NT2/D1 (cell line): ENCODE results near the gene FARP1.

ENCODE experiments used
- DNase-seq: peaks from one replicate; pipeline ENCODE4 v3.0.0-alpha.2; 2011; ENCODE audit warnings: low read depth, low spot score
- H3K27me3 ChIP-seq: 2 replicates; pipeline ENCODE4 v1.6.0; 2011; ENCODE audit warnings: mild to moderate bottlenecking; ENCODE audit not compliant: insufficient read length, insufficient read depth
- H3K36me3 ChIP-seq: 2 replicates; pipeline ENCODE4 v1.6.1; 2011; ENCODE audit warnings: mild to moderate bottlenecking, low read length, mixed read lengths; ENCODE audit not compliant: insufficient read depth, insufficient read length
- H3K4me1 ChIP-seq: 2 replicates; pipeline ENCODE4 v1.5.1; 2011; ENCODE audit not compliant: insufficient read depth, insufficient read length
- H3K4me3 ChIP-seq: 2 replicates; pipeline ENCODE4 v1.5.1; 2011; ENCODE audit warnings: low read depth; ENCODE audit not compliant: insufficient read length
- H3K9ac ChIP-seq: 2 replicates; pipeline ENCODE4 v1.6.0; 2011; ENCODE audit warnings: low read depth; ENCODE audit not compliant: insufficient read length
- H3K9me3 ChIP-seq: 2 replicates; pipeline ENCODE4 v1.5.1; 2011; ENCODE audit warnings: mild to moderate bottlenecking, low read length; ENCODE audit not compliant: insufficient read depth
- SUZ12 ChIP-seq: IDR thresholded peaks from 2 replicates; pipeline ENCODE4 v1.6.1; 2011; ENCODE audit not compliant: insufficient read length, insufficient read depth; ENCODE audit errors: extremely low read depth
- YY1 ChIP-seq: IDR thresholded peaks from 2 replicates; pipeline ENCODE4 v1.6.1; 2011; ENCODE audit not compliant: insufficient read length, insufficient read depth
- ZNF274 ChIP-seq: IDR thresholded peaks from 2 replicates; pipeline ENCODE4 v1.6.1; 2011; ENCODE audit warnings: mild to moderate bottlenecking, low read depth, low read length

FARP1 gene

DNA sequence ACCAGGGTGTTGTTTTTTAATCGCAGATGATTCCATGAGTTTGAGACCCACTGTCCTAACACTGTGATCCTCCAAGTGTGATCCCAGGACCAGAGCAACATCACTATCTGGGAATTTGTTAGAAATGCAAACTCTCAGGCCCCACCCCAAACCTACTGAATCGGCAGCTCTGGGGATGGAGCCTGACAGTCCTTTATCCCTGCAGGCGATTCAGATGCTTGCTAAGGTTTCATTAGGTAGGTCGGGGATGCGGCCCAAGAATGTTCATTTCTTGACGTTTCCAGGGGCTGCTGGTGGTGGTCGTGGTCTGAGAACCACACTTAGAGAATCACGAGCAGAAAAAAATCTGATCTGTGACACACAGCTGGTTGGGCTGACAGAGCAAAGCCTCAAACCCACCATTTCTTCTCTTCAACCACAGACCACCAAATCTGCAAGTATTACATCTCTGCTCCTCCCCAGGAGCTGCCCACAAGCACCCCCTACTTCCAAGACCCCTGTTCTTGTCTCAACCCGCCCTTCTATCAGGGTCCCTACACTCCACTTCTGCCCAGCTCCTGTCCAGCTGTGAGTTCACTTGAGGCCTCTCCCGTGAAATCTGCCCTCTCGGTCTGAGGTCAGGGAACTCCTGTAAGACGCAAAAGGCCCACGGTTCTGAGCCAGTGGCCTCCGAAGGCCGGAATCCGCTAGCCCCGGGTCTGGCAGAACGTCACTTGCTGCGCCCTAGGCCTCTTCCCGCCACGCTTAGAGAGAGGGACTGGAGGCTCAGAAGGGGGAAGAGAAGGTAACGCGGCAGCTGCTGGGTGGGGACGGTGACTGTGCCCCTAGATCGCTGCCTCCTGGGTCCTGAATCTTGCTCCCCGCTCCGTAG, 1.1 kb upstream of the FARP1 start:
- Histone ChIP-seq H3K36me3 (no peaks in the 10 kb centered on the region), H3K9ac (peak overlapping the region; percentile 76), H3K4me1 (peaks cover 4% of the 10 kb centered on the region), H3K4me3 (peak overlapping the region; percentile 50), H3K27me3 (peaks cover 19% of the 10 kb centered on the region), H3K9me3 (no peaks in the 10 kb centered on the region)
- no peak for TF ChIP-seq SUZ12
- no peak for TF ChIP-seq ZNF274
- TF ChIP-seq YY1 = no peak
- DNase-seq = no peak

DNA sequence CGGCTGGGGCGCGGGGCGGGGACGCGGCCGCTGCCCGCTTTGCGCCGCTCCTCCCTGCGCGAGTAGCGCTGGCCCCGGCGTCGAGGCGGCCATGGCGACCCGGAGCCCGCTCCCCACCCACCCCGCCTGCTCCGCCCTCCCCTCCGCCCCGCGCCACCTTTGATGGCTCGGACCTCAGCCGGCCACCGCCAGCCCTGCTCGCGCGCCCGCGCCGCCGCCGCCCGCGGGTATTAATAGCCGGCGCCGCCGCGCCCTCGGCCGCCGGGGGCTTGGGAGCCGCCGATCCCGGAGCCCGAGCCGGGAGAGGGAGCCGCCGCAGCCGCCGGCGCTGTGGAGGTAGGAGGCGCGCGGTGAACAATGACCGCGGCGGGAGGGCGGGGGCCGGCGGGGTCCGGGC, 261 bp downstream of the FARP1 start:
- Histone ChIP-seq H3K4me3 (peak overlapping the region; percentile 57), H3K9ac (peak overlapping the region; percentile 80)

DNA sequence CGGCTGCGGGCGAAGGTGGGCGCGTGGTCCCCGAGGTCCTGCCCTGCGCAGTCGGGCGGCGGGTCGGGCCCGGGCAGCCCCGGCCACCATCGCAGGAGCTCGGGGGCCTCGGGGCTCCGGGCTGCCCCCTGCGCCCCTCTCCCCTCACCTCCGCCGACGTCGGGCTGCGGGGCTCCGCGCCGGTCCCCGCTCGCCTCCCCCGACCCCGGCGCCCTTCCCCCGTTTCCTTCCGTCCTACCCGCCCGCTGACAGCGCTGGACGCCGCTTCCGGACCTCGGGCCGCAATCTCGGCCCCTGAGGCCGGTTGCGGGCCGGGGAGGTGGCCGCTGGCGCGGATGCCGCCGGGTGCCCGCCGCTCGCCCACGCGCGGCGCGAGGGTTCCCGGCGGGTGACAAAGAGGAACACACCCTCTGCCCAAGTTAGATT, 720 bp downstream of the FARP1 start:
- no peaks in the 10 kb centered on the region for H3K9me3 ChIP-seq
- peaks cover 19% of the 10 kb centered on the region for H3K27me3 ChIP-seq
- H3K36me3 ChIP-seq = no peaks in the 10 kb centered on the region
- H3K4me1 ChIP-seq = peaks cover 4% of the 10 kb centered on the region
- peak overlapping the region; percentile 57 for H3K4me3 ChIP-seq
- no peak for TF ChIP-seq ZNF274
- no peak for TF ChIP-seq SUZ12
- TF ChIP-seq YY1 = no peak
- H3K9ac ChIP-seq = peak overlapping the region; percentile 80
- DNase-seq = no peak

More for the DNA sequence above, 261 bp downstream of the FARP1 start:
- no peaks in the 10 kb centered on the region for H3K36me3 ChIP-seq
- H3K9me3 ChIP-seq = no peaks in the 10 kb centered on the region
- no peak for DNase-seq
- peaks cover 4% of the 10 kb centered on the region for H3K4me1 ChIP-seq
- peaks cover 19% of the 10 kb centered on the region for H3K27me3 ChIP-seq
- TF ChIP-seq ZNF274 = no peak
- TF ChIP-seq SUZ12 = no peak
- no peak for TF ChIP-seq YY1

DNA sequence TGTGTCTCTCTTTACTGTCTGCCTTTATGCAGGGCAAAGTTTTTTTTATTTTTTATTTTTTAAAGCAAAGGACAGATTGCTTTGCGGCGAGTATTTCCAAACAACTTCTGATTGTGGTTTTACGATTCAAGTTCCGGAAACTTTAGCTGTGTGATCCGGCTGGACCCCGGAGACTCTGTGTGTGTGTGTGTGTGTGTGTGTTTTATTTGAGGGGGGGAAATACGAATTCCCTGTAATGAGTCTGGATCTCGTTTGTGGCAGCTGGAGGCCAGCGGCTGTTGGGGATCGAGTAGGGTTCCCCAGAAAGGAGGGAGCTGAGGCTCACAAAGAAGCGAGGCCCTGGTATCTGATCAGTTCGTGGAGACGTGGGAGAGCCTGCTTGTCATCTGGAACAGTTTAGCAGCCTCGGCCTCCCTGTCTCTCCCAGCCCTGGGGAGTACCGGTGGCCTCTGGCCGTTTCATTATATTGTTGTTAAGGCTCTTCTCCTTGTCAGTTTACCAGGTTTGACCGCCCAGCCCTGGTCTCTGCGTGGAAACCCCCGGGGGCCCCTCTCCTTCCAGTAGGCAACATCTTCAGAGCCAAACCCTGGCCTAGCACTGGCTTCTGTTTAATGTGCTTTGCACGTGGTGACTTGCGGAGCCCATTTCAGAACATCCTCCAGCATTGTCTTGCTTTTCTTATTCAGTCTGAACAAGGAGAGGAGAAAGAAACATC, 1.3 kb downstream of the FARP1 start:
- Histone ChIP-seq H3K27me3 (peaks cover 19% of the 10 kb centered on the region), H3K4me3 (peak overlapping the region; percentile 57), H3K9me3 (no peaks in the 10 kb centered on the region), H3K36me3 (no peaks in the 10 kb centered on the region), H3K4me1 (peaks cover 4% of the 10 kb centered on the region), H3K9ac (peak overlapping the region; percentile 80)
- no peak for DNase-seq
- TF ChIP-seq YY1 = no peak
- TF ChIP-seq SUZ12 = no peak
- TF ChIP-seq ZNF274 = no peak

DNA sequence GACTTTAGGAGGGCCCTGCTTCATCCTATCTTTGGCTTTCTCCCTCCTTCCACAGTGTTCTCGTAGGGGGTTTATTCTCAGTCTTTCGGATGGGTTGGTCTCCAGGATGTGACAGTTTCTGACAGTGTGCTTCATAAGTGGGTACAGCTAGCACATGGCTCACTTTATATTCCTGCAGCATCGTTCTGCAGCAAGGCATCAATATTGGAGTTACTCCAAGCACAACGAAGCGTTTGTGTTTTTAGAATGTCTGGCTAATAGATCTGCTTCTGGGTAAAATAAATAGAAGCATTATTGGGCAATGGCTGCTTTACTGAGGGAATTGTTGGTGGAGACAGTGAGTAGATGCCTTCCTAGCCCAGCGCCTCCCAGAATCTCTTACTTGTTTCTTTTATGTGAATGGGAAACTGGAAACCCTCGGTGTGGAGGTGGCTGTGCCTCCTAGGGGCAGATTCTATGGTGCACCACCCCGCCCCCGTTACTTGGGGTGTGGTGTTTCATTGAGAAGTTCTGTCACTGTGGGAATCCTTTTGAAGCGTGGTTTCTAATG, 2.0 kb downstream of the FARP1 start:
- Histone ChIP-seq H3K27me3 (peaks cover 19% of the 10 kb centered on the region), H3K9ac (no peak overlapping the region), H3K4me3 (peak overlapping the region; percentile 57), H3K4me1 (peaks cover 4% of the 10 kb centered on the region), H3K9me3 (no peaks in the 10 kb centered on the region), H3K36me3 (no peaks in the 10 kb centered on the region)
- no peak for TF ChIP-seq SUZ12
- no peak for DNase-seq

DNA sequence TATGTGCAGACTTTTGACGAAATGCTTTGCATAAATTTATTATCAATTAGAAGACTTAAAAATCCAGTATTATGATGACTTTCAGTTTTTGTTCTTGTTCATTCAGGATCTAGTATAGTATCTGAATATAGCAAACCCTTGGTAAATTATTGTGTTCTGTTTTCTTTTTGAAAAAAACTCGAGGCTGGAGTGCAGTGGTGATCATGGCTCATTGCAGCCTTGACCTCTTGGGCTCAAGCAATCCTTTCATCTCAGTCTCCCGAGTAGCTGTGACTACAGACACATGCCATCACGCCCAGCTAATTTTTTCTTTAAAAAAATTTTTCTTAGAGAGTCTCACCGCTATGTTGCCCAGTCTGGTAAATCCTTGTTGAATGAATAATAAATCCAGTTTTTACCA, 4.6 kb downstream of the FARP1 start:
- H3K4me1 ChIP-seq = no peaks in the 10 kb centered on the region

DNA sequence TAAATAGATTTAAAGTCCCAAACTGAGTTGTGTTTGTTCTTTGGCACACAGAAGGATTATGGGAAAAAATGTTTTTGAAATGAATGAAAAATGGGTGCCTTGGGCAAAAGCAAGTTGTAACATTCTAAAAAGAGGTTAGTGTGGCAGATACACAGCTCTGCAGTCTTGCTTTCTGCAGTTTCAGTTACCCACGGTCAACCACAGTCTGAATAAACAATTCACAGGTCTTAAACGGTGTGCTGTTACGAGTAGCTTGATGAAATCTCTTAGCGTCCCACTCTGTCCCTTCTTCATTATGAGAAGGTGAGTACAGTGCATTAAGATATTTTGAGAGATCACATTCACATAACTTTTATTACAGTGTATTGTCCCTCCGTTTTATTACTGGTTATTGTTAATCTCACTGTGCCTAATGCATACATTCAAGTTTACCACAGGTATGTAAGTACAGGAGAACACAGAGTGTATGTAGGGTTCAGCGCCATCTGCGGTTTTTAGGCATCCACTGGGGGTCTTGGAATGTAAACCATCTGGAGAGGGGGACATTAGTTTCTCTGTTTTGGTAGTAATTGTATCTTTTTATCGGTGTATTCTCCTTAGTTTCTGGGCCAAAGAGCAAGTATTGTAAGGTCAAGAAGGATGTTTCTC, 8.1 kb downstream of the FARP1 start:
- Histone ChIP-seq H3K27me3 (no peaks in the 10 kb centered on the region), H3K9me3 (no peaks in the 10 kb centered on the region), H3K9ac (no peak overlapping the region), H3K4me3 (no peak overlapping the region), H3K4me1 (no peaks in the 10 kb centered on the region), H3K36me3 (peaks cover 7% of the 10 kb centered on the region)
- DNase-seq = no peak
- TF ChIP-seq SUZ12 (no peak), YY1 (no peak), ZNF274 (no peak)

More for the DNA sequence above, 4.6 kb downstream of the FARP1 start:
- H3K9me3 ChIP-seq = no peaks in the 10 kb centered on the region
- no peak for TF ChIP-seq YY1
- TF ChIP-seq ZNF274 = no peak
- no peak for TF ChIP-seq SUZ12
- DNase-seq = no peak
- H3K27me3 ChIP-seq = peaks cover 7% of the 10 kb centered on the region
- H3K9ac ChIP-seq = no peak overlapping the region
- no peak overlapping the region for H3K4me3 ChIP-seq
- H3K36me3 ChIP-seq = no peaks in the 10 kb centered on the region
